ENCODE data around the gene ENAH. TPM values are rescaled to one million over a fixed set of nuclear protein-coding genes. Genes with fewer than 3 reads are reported as not detected.
A peak's percentile ranks its signal among the peaks of the same experiment; 100 is the strongest.

Gene ENAH
- total RNA-seq, 1 experiment from 2014 or later = 285 TPM

DNA sequence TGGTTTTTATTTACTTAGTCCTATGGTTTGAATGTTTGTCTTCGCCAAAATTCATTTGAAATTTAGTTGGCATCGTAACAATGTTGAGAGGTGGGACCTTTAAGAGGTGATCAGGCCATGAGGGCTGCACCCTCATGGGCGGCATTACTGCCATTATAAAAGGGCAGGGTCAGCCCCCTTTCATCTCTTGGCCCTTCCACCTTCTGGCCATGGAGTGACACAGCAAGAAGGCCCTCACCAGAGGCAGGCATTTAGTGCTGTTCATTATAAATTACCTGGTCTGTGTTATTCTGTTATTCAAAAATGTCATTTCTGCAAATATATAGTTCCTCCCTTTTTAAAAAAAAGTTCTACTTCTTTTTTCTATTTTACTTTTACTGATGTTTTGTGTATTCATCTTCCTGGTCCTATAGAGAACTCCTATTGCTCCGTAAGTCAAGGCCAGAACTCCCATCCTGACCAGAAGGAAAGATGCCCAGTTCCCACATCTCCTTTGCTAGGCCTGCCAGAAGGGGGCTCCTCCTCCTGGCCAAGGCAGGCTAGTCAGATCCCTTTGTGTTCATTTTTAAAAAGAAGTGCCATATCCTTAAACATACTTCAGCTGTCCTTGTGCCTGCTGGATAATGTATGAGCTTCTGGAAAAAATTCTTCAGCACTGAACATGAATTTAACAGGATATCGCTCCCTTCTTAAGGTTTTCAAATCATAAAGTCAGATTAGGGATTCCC is 215.0 kb downstream of the ENAH start:
- no peak overlapping the region for H3K4me3 Mint-ChIP-seq
- H4K5ac ChIP-seq (ENCODE audit: insufficient read length, low read depth, low read length) = no peak overlapping the region
- no peak overlapping the region for H3K18ac ChIP-seq (ENCODE audit: insufficient read length, low read depth, low read length)
- H3K9me3 Mint-ChIP-seq = no peaks in the 10 kb centered on the region; a peak in 1 of 5 replicates
- no peak overlapping the region for H3K4ac ChIP-seq (ENCODE audit: low read depth, low read length)
- H3K27me3 ChIP-seq (ENCODE audit: insufficient read depth, low read length) = no peaks in the 10 kb centered on the region
- H3K4me1 Mint-ChIP-seq = peaks cover 1 to 8% of the 10 kb centered on the region in 2 experiments; a peak in 3 of 4 replicates
- H3K9ac ChIP-seq (ENCODE audit: extremely low read depth, insufficient read length, low read length) = no peak overlapping the region
- H3K56ac ChIP-seq (ENCODE audit: insufficient read length, low read depth, low read length) = no peak overlapping the region
- H3K14ac ChIP-seq (ENCODE audit: insufficient read depth, low read length) = no peak overlapping the region
- no CpG with 5 or more reads among the region's 5 CpGs for WGBS (ENCODE audit: extremely low coverage, insufficient read length, low lambda C conversion rate)
- no peak overlapping the region for H2BK120ac ChIP-seq (ENCODE audit: low read depth, low read length, poor library complexity, severe bottlenecking)
- no peaks in the 10 kb centered on the region for H3K79me2 ChIP-seq (ENCODE audit: insufficient read depth, low read length)
- no peak overlapping the region for H2BK15ac ChIP-seq (ENCODE audit: low read depth, low read length)
- no peak overlapping the region for H3K27ac Mint-ChIP-seq
- peak; percentile 58 for DNase-seq
- H3K9me3 ChIP-seq (ENCODE audit: control insufficient read depth, low read depth, low read length) = no peaks in the 10 kb centered on the region
- H3K4me2 ChIP-seq (ENCODE audit: insufficient read depth, insufficient read length, low read length) = no peak overlapping the region
- no peaks in the 10 kb centered on the region for H4K20me1 ChIP-seq (ENCODE audit: control insufficient read depth, insufficient read depth, insufficient read length)
- no peak overlapping the region for H2AK5ac ChIP-seq (ENCODE audit: insufficient read length, low read length)
- H3K27ac ChIP-seq (ENCODE audit: insufficient read length, low read depth, low read length) = no peak overlapping the region
- H2BK12ac ChIP-seq (ENCODE audit: insufficient read length, low read depth, low read length) = no peak overlapping the region
- H3K23ac ChIP-seq (ENCODE audit: insufficient read length, low read depth, low read length) = no peak overlapping the region
- H2BK20ac ChIP-seq (ENCODE audit: low read depth, low read length, poor library complexity, severe bottlenecking) = no peak overlapping the region
- no peaks in the 10 kb centered on the region for H3K36me3 Mint-ChIP-seq (ENCODE audit: insufficient read depth in 1 of 3, low read depth in 3 of 3)
- H4K8ac ChIP-seq (replicated peaks; ENCODE audit: insufficient read length, low read depth, low read length) = no peak overlapping the region
- no peak overlapping the region for H3T11ph ChIP-seq (ENCODE audit: low read length)
- no peaks in the 10 kb centered on the region for H3K23me2 ChIP-seq (ENCODE audit: insufficient read length, low read depth, low read length, poor library complexity, severe bottlenecking)
- no peaks in the 10 kb centered on the region for H3K79me1 ChIP-seq (ENCODE audit: insufficient read depth, low read depth, low read length, poor library complexity, severe bottlenecking)
- peak; percentile 65 for TF ChIP-seq CTCF (conservative IDR thresholded peaks at IDR 0.05)
- H4K91ac ChIP-seq (ENCODE audit: insufficient read length, low read depth, low read length) = no peak overlapping the region
- H2AFZ ChIP-seq (ENCODE audit: low read length) = no peak overlapping the region
- peaks cover 3% of the 10 kb centered on the region for H3K27me3 Mint-ChIP-seq (ENCODE audit: low read depth)
- no peak overlapping the region for H2BK5ac ChIP-seq (ENCODE audit: insufficient read length, low read length)
- no peaks in the 10 kb centered on the region for H3K4me1 ChIP-seq (ENCODE audit: insufficient read depth, low read length)

Other genes starting within 250 kb of the ENAH start
- 60.9 and 61.9 TPM in 2 replicates for gene LBR, start 225.1 kb downstream of the ENAH start, total RNA-seq (2021)
- gene SRP9, start 124.7 kb upstream of the ENAH start, total RNA-seq (2021) = 396 and 403 TPM in 2 replicates
- 40.6 and 41.0 TPM in 2 replicates for gene EPHX1, start 157.0 kb upstream of the ENAH start, total RNA-seq (2021)
- gene TMEM63A, start 229.3 kb upstream of the ENAH start, total RNA-seq (2021) = 75.7 and 80.7 TPM in 2 replicates
- 102 and 107 TPM in 2 replicates for gene LEFTY1, start 236.0 kb upstream of the ENAH start, total RNA-seq (2021)